WTC11 (cell line): ENCODE results near the gene PIK3CG. TPM values are rescaled to one million over a fixed set of nuclear protein-coding genes. Genes with fewer than 3 reads are reported as not detected.
"Not testable (repeated sequence)": the region's sequence is repeated elsewhere in the genome, so short reads cannot be mapped to it uniquely, and the experiment has no call there.

ENCODE experiments used
- ATAC-seq: fragments of 200-7000 bp; cut with Tn5 transposase; 2 replicates; pipeline ENCODE4 v1.10.0; 2021; ENCODE audit warnings: mild to moderate bottlenecking, moderate library complexity
- CTCF ChIA-PET: fragments of 300-600 bp; sonication (Branson Sonifier 250); formaldehyde crosslinking; loops from one replicate; lab custom pipeline; 2021; ENCODE audit warnings: antibody characterized with exemption; lab: Charles Lee
- POLR2A ChIA-PET: fragments of 350-600 bp; sonication (Branson Sonifier 250); formaldehyde crosslinking; loops from one replicate; lab custom pipeline; 2021; ENCODE audit warnings: antibody characterized with exemption; lab: Charles Lee
- DNase-seq: peaks from one replicate; pipeline ENCODE4 v3.0.0; 2021; ENCODE audit warnings: low spot score
- H3K27ac Mint-ChIP-seq: 2 replicates; pipeline ENCODE4 v1.8.0; 2021; ENCODE audit warnings: mixed read lengths
- H3K27me3 Mint-ChIP-seq: 2 replicates; pipeline ENCODE4 v1.8.0; 2021; ENCODE audit warnings: low read depth, mild to moderate bottlenecking, moderate library complexity, mixed read lengths
- H3K36me3 Mint-ChIP-seq: 2 replicates; pipeline ENCODE4 v1.8.0; 2021; ENCODE audit warnings: mixed read lengths
- H3K4me1 Mint-ChIP-seq: 2 replicates; pipeline ENCODE4 v1.8.0; 2022; ENCODE audit warnings: mixed read lengths
- H3K4me3 Mint-ChIP-seq: 2 replicates; pipeline ENCODE4 v1.8.0; 2021; ENCODE audit warnings: mild to moderate bottlenecking, moderate library complexity, mixed read lengths
- H3K9me3 Mint-ChIP-seq: 2 replicates; pipeline ENCODE4 v1.8.0; 2021; ENCODE audit warnings: mixed read lengths
- SMAD4 ChIP-seq: sonication (generic); formaldehyde crosslinking; IDR thresholded peaks from 2 replicates; pipeline ENCODE4 v1.8.0; 2022; ENCODE audit warnings: mild to moderate bottlenecking, missing genetic modification reagents
- ZNF138 ChIP-seq: sonication (generic); formaldehyde crosslinking; conservative IDR thresholded peaks from 2 replicates; pipeline ENCODE4 v1.8.1; 2022; ENCODE audit warnings: mild to moderate bottlenecking, moderate library complexity, missing genetic modification reagents
- total RNA-seq: library from RNA; stranded (reverse); gene quantifications from 3 replicates; pipeline ENCODE4 v1.2.3, GENCODE V29; 2021

The PIK3CG gene
- total RNA-seq, 1 experiment from 2014 or later: 0.07 TPM

DNA sequence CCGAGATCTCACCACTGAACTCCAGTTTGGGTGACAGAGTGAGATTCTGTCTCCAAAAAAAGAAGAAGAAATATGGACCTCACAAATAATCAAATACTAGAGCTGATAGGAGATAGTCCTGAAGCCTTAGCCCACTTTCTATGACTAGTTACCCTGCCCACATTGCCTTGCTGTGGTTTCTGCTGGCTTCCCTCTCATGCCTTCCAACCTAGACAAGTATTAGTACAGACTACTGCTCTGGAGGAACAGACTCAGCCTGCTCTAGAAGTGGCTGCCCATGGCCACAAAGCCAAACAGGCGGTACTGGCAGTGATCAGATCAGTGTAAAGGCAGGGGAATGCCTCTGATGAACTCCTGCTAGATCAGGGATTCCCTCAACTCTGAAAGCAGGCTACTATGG lies 89.8 kb downstream of the PIK3CG start (continued):
- TF ChIP-seq SMAD4: no peak
- TF ChIP-seq ZNF138 (CRISPR knock-in tag): no peak

DNA sequence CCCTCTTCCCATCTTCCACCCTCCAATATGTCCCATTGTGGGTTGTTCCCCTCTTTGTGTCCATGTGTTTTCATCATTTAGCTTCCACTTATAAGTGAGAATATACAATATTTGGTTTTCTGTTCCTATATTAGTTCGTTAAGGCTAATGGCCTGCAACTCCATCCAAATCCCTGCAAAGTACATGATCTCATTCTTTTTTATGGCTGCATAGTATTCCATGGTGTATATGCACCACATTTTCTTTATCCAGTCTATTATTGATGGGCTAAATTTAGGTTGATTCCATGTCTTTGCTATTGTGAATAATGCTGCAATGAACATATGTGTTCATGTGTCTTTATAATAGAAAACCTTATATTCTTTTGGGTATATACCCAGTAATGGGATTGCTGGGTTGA lies 90.8 kb downstream of the PIK3CG start:
- peaks cover 18% of the 10 kb centered on the region for H3K4me1 Mint-ChIP-seq
- H3K36me3 Mint-ChIP-seq, H3K4me3 Mint-ChIP-seq, POLR2A ChIA-PET, DNase-seq, H3K27ac Mint-ChIP-seq, ATAC-seq, H3K9me3 Mint-ChIP-seq, H3K27me3 Mint-ChIP-seq, CTCF ChIA-PET: not testable (repeated sequence)

Other genes starting within 250 kb of the PIK3CG start
- gene CCDC71L, start 204.1 kb upstream of the PIK3CG start, total RNA-seq: 20.9 to 21.5 TPM (median 21.2 TPM) in 3 replicates
- 17.5 to 29.6 TPM (median 17.7 TPM) in 3 replicates for gene PRKAR2B, start 179.4 kb downstream of the PIK3CG start, total RNA-seq